MM.1S (cell line): ENCODE measurements around the gene TCHHL1.

Source experiments
- DNase-seq: peaks from one replicate; pipeline ENCODE4 v3.0.0-alpha.2; 2015
- H2AFZ ChIP-seq: fragments of 300-600 bp; sonication (generic); 2 replicates; pipeline ENCODE4 v1.6.0; 2016; ENCODE audit warnings: antibody characterized with exemption, low read length
- H3F3A ChIP-seq: fragments of 300-600 bp; sonication (generic); 2 replicates; pipeline ENCODE4 v1.6.1; 2016; ENCODE audit warnings: mild to moderate bottlenecking, antibody characterized with exemption, low read length, moderate library complexity, mixed read lengths; ENCODE audit not compliant: insufficient read depth
- H3K27ac ChIP-seq: fragments of 300-600 bp; sonication (generic); 2 replicates; pipeline ENCODE4 v1.5.1; 2016; ENCODE audit warnings: mild to moderate bottlenecking, low read length
- H3K27me3 ChIP-seq: fragments of 300-600 bp; sonication (generic); replicated peaks from 2 replicates; pipeline ENCODE4 v1.6.0; 2016; ENCODE audit warnings: low read length; ENCODE audit not compliant: insufficient read depth
- H3K36me3 ChIP-seq: fragments of 300-600 bp; sonication (generic); replicated peaks from 2 replicates; pipeline ENCODE4 v1.6.1; 2016; ENCODE audit warnings: mild to moderate bottlenecking, low read length, mixed read lengths; ENCODE audit not compliant: insufficient read depth
- H3K4me1 ChIP-seq: fragments of 300-600 bp; sonication (generic); 2 replicates; pipeline ENCODE4 v1.6.1; 2016; ENCODE audit warnings: low read length, mixed read lengths
- H3K4me2 ChIP-seq: fragments of 300-600 bp; sonication (generic); 2 replicates; pipeline ENCODE4 v1.6.0; 2016; ENCODE audit warnings: low read depth, low read length
- H3K4me3 ChIP-seq: fragments of 300-600 bp; sonication (generic); 2 replicates; pipeline ENCODE4 v1.5.1; 2016; ENCODE audit warnings: low read length, mixed read lengths
- H3K79me2 ChIP-seq: fragments of 300-600 bp; sonication (generic); 2 replicates; pipeline ENCODE4 v1.6.1; 2016; ENCODE audit warnings: mixed run types, low read length, mixed read lengths
- H3K9ac ChIP-seq: fragments of 300-600 bp; sonication (generic); 2 replicates; pipeline ENCODE4 v1.6.1; 2016; ENCODE audit warnings: low read length, mixed read lengths
- H3K9me2 ChIP-seq: fragments of 300-600 bp; sonication (generic); replicated peaks from 2 replicates; pipeline ENCODE4 v1.6.1; 2016; ENCODE audit warnings: mild to moderate bottlenecking, low read length, mixed read lengths; ENCODE audit not compliant: insufficient read depth
- H3K9me3 ChIP-seq: fragments of 300-600 bp; sonication (generic); replicated peaks from 2 replicates; pipeline ENCODE4 v1.6.1; 2016; ENCODE audit warnings: mild to moderate bottlenecking, low read length, mixed read lengths; ENCODE audit not compliant: insufficient read depth
- H4K20me1 ChIP-seq: fragments of 300-600 bp; sonication (generic); 2 replicates; pipeline ENCODE4 v1.6.1; 2016; ENCODE audit warnings: mild to moderate bottlenecking, low read length, moderate library complexity, mixed read lengths; ENCODE audit not compliant: insufficient read depth
- CTCF ChIP-seq: fragments of 300-600 bp; sonication (generic); IDR thresholded peaks from 2 replicates; pipeline ENCODE4 v1.5.1; 2016; ENCODE audit warnings: antibody characterized with exemption, low read length, mixed read lengths
- EZH2 ChIP-seq: fragments of 300-600 bp; sonication (generic); optimal IDR thresholded peaks from 2 replicates; pipeline ENCODE3; 2017; ENCODE audit warnings: low read depth, mild to moderate bottlenecking, antibody characterized with exemption, low read length, mixed read lengths
- EZH2phosphoT487 ChIP-seq: fragments of 300-600 bp; sonication (generic); IDR thresholded peaks from 2 replicates; pipeline ENCODE4 v1.6.1; 2018; ENCODE audit warnings: antibody characterized with exemption, low read length

The TCHHL1 gene

GRCh38 chr1:152107984-152108881 is 19.4 kb upstream of the TCHHL1 start:
- no peak overlapping the region for H2AFZ ChIP-seq

GRCh38 chr1:152107031-152107983 is 18.4 kb upstream of the TCHHL1 start:
- H3K9me2 ChIP-seq, result no peaks in the 10 kb centered on the region
- no peak overlapping the region for H3K27ac ChIP-seq
- no peak for TF ChIP-seq EZH2phosphoT487
- TF ChIP-seq CTCF, result no peak
- no peak for TF ChIP-seq EZH2
- H3K4me1 ChIP-seq, result peaks cover 11% of the 10 kb centered on the region; the same call in 1 of the 2 replicates
- H4K20me1 ChIP-seq, result no peaks in the 10 kb centered on the region
- DNase-seq, result no peak
- H3K4me3 ChIP-seq, result no peak overlapping the region
- H3K36me3 ChIP-seq, result no peaks in the 10 kb centered on the region
- H3K9ac ChIP-seq, result no peak overlapping the region
- no peak overlapping the region for H2AFZ ChIP-seq
- no peak overlapping the region for H3K4me2 ChIP-seq
- no peaks in the 10 kb centered on the region for H3K79me2 ChIP-seq
- no peaks in the 10 kb centered on the region for H3K9me3 ChIP-seq
- peaks cover 24% of the 10 kb centered on the region for H3K27me3 ChIP-seq
- H3F3A ChIP-seq, result peaks cover 12% of the 10 kb centered on the region

More at GRCh38 chr1:152107984-152108881, 19.4 kb upstream of the TCHHL1 start:
- no peaks in the 10 kb centered on the region for H3K36me3 ChIP-seq
- no peak overlapping the region for H3K4me3 ChIP-seq
- H3K27me3 ChIP-seq, result peaks cover 26% of the 10 kb centered on the region
- no peak overlapping the region for H3K4me2 ChIP-seq
- H3K9ac ChIP-seq, result no peak overlapping the region
- H3K27ac ChIP-seq, result no peak overlapping the region
- no peaks in the 10 kb centered on the region for H4K20me1 ChIP-seq
- peaks cover 18% of the 10 kb centered on the region for H3F3A ChIP-seq
- peaks cover 18% of the 10 kb centered on the region for H3K4me1 ChIP-seq
- H3K9me2 ChIP-seq, result no peaks in the 10 kb centered on the region
- no peaks in the 10 kb centered on the region for H3K79me2 ChIP-seq
- DNase-seq, result no peak
- TF ChIP-seq EZH2 (no peak), EZH2phosphoT487 (no peak), CTCF (no peak)
- no peaks in the 10 kb centered on the region for H3K9me3 ChIP-seq

- Histone ChIP-seq H3K79me2 (no peaks in the 10 kb centered on the region), H3K27ac (no peak overlapping the region), H3K36me3 (no peaks in the 10 kb centered on the region), H3K4me1 (no peaks in the 10 kb centered on the region), H2AFZ (no peak overlapping the region), H3F3A (0 out of 2 replicates have a peak, but pooled peaks cover 4% of the 10 kb centered on the region), H3K27me3 (peaks cover 8% of the 10 kb centered on the region), H3K4me3 (no peak overlapping the region), H3K9me2 (no peaks in the 10 kb centered on the region), H3K9me3 (no peaks in the 10 kb centered on the region), H3K9ac (no peak overlapping the region), H3K4me2 (no peak overlapping the region), H4K20me1 (no peaks in the 10 kb centered on the region)
- DNase-seq, result no peak
- TF ChIP-seq CTCF (no peak), EZH2 (no peak), EZH2phosphoT487 (no peak)
Measured at GRCh38 chr1:152104854-152105253, 16.0 kb upstream of the TCHHL1 start.
